Measurements from ENCODE around the gene GALM.

Gene GALM

GRCh38 chr2:38763728-38764127, 97.8 kb downstream of the GALM start:
- no peaks in the 10 kb centered on the region for H3K9me3 ChIP-seq (ENCODE audit: insufficient read depth, low read length)
- H3K27me3 ChIP-seq (ENCODE audit: low read length), result no peaks in the 10 kb centered on the region
- H3K79me2 ChIP-seq (ENCODE audit: insufficient read depth, low read length), result no peaks in the 10 kb centered on the region
- H3K4me3 ChIP-seq (ENCODE audit: insufficient read depth, low read length, poor library complexity, severe bottlenecking), result no peak overlapping the region
- no peaks in the 10 kb centered on the region for H3F3A ChIP-seq (ENCODE audit: insufficient read depth)
- no peaks in the 10 kb centered on the region for H3K36me3 ChIP-seq (ENCODE audit: low read length)
- TF ChIP-seq EZH2phosphoT487 (conservative IDR thresholded peaks at IDR 0.05; ENCODE audit: low read length), result no peak
- TF ChIP-seq, protein P1, sequence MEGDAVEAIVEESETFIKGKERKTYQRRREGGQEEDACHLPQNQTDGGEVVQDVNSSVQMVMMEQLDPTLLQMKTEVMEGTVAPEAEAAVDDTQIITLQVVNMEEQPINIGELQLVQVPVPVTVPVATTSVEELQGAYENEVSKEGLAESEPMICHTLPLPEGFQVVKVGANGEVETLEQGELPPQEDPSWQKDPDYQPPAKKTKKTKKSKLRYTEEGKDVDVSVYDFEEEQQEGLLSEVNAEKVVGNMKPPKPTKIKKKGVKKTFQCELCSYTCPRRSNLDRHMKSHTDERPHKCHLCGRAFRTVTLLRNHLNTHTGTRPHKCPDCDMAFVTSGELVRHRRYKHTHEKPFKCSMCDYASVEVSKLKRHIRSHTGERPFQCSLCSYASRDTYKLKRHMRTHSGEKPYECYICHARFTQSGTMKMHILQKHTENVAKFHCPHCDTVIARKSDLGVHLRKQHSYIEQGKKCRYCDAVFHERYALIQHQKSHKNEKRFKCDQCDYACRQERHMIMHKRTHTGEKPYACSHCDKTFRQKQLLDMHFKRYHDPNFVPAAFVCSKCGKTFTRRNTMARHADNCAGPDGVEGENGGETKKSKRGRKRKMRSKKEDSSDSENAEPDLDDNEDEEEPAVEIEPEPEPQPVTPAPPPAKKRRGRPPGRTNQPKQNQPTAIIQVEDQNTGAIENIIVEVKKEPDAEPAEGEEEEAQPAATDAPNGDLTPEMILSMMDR (IDR thresholded peaks at IDR 0.05; ENCODE audit: insufficient read depth, low read length, poor library complexity, severe bottlenecking), result no peak
- H2AFZ ChIP-seq (ENCODE audit: low read depth, low read length, severe bottlenecking), result no peak overlapping the region
- H4K20me1 ChIP-seq (ENCODE audit: low read depth, low read length), result no peaks in the 10 kb centered on the region
- no peaks in the 10 kb centered on the region for H3K9me2 ChIP-seq (replicated peaks; ENCODE audit: insufficient read depth, low read length)
- H3K4me2 ChIP-seq (ENCODE audit: low read depth, low read length, poor library complexity, severe bottlenecking), result no peak overlapping the region
- H3K27ac ChIP-seq (ENCODE audit: low read depth, low read length), result no peak overlapping the region
- no peak overlapping the region for H3K9ac ChIP-seq (ENCODE audit: low read length)

DNA sequence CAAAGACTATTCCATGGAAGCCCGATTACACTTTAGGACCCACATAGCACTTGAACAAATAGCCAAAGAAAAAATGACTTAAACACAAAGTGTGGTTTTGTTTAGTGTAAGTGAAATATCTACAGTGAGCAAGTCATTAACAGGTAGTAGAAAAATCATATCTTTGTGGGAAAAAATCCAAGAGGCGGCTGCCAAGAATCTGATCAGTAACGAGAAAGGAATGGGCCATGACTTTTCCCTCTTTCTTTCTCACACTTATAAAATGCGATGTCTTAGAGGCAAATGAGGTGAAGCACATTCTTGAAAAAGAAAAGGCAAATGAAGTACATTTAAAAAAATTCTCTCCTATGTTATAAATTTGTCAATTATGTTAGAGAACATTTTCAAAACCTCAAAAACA, 99.2 kb downstream of the GALM start:
- H3K79me2 ChIP-seq (ENCODE audit: insufficient read depth, low read length), result no peaks in the 10 kb centered on the region
- H3F3A ChIP-seq (ENCODE audit: insufficient read depth), result no peaks in the 10 kb centered on the region
- H3K9me2 ChIP-seq (replicated peaks; ENCODE audit: insufficient read depth, low read length), result no peaks in the 10 kb centered on the region
- H3K9ac ChIP-seq (ENCODE audit: low read length), result no peak overlapping the region
- H3K9me3 ChIP-seq (ENCODE audit: insufficient read depth, low read length), result no peaks in the 10 kb centered on the region
- no peak overlapping the region for H2AFZ ChIP-seq (ENCODE audit: low read depth, low read length, severe bottlenecking)
- H3K27me3 ChIP-seq (ENCODE audit: low read length), result no peaks in the 10 kb centered on the region
- TF ChIP-seq, protein P1 (IDR thresholded peaks at IDR 0.05; ENCODE audit: insufficient read depth, low read length, poor library complexity, severe bottlenecking), result no peak
- no peak for TF ChIP-seq EZH2phosphoT487 (conservative IDR thresholded peaks at IDR 0.05; ENCODE audit: low read length)
- no peaks in the 10 kb centered on the region for H4K20me1 ChIP-seq (ENCODE audit: low read depth, low read length)
- H3K27ac ChIP-seq (ENCODE audit: low read depth, low read length), result no peak overlapping the region
- no peak overlapping the region for H3K4me2 ChIP-seq (ENCODE audit: low read depth, low read length, poor library complexity, severe bottlenecking)
- no peaks in the 10 kb centered on the region for H3K36me3 ChIP-seq (ENCODE audit: low read length)
- no peak overlapping the region for H3K4me3 ChIP-seq (ENCODE audit: insufficient read depth, low read length, poor library complexity, severe bottlenecking)

DNA sequence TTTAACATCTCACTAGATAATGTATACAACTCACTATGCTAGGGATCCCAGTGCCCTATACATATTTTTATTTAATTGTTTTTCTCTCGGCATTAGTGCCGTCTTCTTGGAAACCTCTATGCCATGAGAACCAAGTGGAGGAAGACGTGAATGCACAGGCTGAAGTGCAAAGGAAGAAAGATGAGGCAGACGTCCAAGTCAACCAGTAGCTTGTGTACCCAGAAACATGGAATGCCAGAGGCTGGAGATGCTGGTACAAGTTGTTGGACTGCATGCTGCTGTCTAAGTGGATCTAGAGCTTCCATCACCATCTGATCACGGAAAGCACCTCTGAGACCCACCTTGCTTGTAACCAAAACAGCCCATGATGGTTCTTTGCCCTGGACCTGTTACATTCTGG, 99.6 kb downstream of the GALM start:
- no peak overlapping the region for H2AFZ ChIP-seq (ENCODE audit: low read depth, low read length, severe bottlenecking)
- no peak overlapping the region for H3K27ac ChIP-seq (ENCODE audit: low read depth, low read length)
- no peak overlapping the region for H3K4me3 ChIP-seq (ENCODE audit: insufficient read depth, low read length, poor library complexity, severe bottlenecking)
- H3K4me2 ChIP-seq (ENCODE audit: low read depth, low read length, poor library complexity, severe bottlenecking), result no peak overlapping the region
- H4K20me1 ChIP-seq (ENCODE audit: low read depth, low read length), result no peaks in the 10 kb centered on the region
- no peaks in the 10 kb centered on the region for H3K79me2 ChIP-seq (ENCODE audit: insufficient read depth, low read length)
- no peaks in the 10 kb centered on the region for H3K27me3 ChIP-seq (ENCODE audit: low read length)
- H3K9ac ChIP-seq (ENCODE audit: low read length), result no peak overlapping the region
- no peaks in the 10 kb centered on the region for H3K9me2 ChIP-seq (replicated peaks; ENCODE audit: insufficient read depth, low read length)
- H3K36me3 ChIP-seq (ENCODE audit: low read length), result no peaks in the 10 kb centered on the region
- TF ChIP-seq, protein P1 (IDR thresholded peaks at IDR 0.05; ENCODE audit: insufficient read depth, low read length, poor library complexity, severe bottlenecking), result no peak
- TF ChIP-seq EZH2phosphoT487 (conservative IDR thresholded peaks at IDR 0.05; ENCODE audit: low read length), result no peak
- no peaks in the 10 kb centered on the region for H3F3A ChIP-seq (ENCODE audit: insufficient read depth)
- H3K9me3 ChIP-seq (ENCODE audit: insufficient read depth, low read length), result no peaks in the 10 kb centered on the region

Data from SU-DHL-6 (cell line).